HG02943 (cell line): ENCODE measurements around the gene GOLGA5.
"Not testable (repeated sequence)": the region's sequence is repeated elsewhere in the genome, so short reads cannot be mapped to it uniquely, and the experiment has no call there.

ENCODE experiments used
- ATAC-seq: cut with Tn5 transposase; IDR thresholded peaks from one replicate; pipeline ENCODE4 v1.9.1; 2021; ENCODE audit warnings: mild to moderate bottlenecking, low read depth, moderate library complexity; ENCODE audit not compliant: unreplicated experiment

GOLGA5 gene

DNA sequence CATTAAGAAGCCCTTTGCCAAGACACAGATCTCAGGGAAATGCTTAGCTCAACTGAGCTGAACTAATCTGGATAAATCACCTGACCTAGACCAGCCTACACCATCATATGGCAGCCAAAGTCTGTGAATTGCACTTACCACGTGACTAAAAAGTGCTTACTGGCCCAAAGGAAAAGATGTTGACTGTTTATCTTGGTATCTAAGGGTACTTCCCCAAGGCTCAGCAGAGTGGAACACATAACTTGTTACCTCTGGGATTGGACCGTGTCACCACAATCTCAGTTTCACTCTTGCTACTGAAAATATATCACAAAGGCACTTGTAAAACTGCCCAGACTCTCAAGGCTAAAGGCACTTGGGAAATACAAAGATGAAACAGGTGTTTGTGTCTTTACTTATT lies 18.8 kb upstream of the GOLGA5 start:
- ATAC-seq: peak; percentile 93

DNA sequence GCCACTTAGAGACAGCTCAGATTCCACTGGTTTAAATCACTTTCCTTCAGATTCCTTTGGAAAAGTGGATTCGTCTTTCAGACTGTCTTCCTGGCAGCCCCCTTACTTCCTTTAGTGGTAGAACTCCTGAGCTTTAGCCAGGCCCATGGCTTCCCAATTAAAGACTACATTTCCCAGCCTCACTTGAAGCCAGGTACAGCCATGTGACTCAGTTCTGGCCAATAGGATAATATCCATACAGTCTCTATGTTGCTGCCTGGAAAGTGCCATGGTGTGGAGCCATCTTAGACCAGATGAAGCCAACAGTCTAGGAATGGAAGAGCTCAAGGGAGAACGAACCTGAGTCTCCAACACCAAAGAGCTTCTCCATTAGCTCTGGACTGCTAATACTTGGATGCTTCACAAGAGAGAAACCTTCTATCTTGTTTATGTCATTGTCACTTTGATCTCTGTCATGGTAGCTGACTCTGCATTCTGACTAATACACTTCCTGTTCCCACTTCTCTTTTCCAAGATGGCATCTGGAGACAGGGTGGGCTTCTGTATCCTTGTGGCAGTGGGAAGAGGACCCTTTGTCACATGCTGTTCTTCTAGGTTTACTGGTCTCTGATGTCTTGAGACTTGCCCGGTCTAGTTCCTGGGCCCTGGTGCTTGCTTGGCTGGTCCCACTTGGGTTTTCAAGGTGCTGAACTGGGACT lies 15.1 kb upstream of the GOLGA5 start:
- ATAC-seq: not testable (repeated sequence)

DNA sequence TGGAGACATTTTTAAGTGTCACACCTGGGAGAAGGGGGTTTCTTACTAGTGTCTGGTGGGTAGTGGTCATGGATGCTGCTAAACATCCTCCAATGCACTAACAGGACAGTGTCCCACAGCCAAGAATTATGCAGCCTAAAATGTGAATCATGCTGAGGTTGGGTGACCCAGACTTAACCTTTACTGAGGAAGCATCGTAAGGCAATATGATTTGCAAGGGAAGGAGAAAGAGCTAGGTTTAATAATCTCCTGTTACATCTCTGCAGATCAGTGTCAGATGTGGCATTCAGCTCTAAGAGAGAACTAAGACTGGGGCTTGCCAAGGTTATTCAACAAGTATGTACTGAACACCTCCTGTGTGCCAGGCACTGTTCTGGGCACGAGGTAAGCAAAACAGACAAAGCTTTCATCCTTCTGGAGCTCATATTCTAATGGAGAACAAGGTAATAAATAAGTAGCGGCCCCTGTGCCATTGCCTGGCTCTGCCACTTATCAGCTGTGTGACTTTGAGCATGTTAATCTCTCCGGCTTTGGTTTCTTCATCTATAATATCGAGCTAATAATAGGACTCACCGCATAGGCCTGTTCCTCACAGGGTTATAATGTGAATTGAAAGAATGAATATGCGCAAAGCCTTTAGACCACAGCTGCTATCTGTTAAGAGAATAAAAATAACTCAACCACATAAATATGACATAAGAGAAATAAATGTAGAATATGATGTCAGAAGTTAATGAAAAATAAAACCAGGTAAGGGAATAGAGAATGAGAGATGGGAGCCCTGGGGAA lies 13.5 kb upstream of the GOLGA5 start:
- ATAC-seq: no peak

DNA sequence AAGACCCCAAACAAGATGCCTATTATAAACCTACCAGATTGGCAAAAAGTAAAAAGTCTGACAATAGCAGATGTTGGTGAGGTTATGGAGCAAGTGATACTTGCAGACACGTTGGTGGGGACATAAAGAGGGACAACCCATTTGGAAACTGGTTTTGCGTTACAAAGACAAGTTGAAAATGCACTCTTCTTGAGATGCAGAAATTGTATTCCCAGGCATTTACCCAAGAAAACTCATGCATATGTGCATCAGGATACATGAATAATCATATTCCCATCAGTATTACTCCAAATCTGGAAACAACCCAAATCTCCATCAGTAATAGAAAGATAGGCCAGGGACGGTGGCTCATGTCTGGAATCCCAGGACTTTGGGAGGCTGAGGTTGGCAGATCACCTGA lies 12.8 kb upstream of the GOLGA5 start:
- ATAC-seq: no peak

DNA sequence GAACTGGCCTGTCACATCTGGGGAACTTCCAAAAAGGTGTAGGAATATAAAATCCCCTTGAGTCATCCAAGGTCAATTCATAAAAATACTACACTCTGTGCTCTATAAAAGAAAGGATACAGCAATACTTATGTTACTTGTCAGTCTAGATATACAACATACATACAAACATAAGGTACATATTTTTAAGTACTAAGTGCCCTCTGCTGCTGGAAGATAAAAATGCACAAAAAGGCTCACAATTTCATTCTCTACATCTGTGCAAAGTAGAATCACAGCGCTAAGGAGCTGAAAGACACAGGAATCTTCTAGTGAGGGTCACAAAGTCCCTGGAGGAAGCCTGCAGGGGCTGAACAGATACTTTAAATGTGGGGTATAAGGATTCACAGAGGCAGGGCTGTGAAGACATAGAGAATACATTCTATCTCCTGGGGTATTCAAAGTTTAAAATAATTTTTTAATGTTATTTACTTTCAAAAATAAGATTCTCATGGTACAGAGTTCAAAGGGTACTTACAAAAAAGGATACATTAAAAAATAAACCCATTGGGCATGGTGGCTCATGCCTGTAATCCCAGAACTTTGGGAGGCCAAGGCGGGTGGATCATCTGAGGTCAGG lies 10.2 kb upstream of the GOLGA5 start:
- no peak for ATAC-seq

DNA sequence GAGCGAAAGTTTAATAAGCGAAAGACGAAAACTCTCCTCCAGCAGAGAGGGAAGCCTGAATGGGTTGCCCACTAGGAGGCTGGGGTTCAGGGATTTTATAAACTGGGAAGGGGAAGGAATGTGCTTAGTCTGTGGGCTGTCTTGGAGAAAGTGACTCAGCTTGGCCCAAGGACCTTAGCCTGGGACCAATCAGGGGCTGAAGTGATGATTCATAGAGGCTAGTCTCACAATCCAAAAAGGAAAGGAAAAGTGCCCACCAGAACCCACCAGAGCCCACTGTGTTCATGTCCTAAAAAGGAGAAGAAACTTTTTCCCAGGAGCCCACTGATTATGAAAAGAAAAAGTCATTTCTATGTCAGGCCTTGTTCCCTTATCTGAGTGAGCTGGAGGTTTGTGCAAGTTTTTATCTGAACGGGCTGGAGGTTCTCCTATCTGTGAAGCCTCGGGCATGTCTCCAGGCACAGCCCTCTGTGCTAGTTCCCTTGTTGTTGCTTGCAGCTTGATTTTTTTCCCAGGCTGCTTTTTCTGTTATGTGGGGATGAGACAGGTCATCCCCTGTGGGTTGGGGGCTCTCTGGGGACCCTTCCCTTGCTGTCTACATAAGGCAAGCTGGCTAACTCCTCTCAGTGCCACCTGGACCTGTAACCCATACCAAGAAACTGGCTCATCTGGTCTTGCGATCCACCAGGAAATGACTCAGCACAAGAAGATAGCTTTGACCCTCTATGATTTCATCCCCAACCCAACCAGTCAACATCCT lies 8.3 kb upstream of the GOLGA5 start:
- ATAC-seq: no peak

DNA sequence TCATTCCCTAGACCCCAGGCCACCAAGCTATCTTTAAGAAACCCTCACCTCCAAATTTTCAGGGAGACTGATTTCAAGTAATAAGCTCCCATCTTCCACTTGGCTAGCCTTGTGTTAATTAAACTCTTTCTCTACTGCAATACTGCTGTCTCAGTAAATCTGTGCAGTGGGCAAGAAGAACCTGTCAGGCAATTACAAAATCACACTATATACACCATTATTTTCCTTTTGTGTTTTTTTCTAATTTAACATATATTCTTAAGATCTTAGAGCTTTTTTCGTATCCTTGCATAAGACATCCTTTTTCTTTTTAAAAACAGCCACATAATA lies 7.7 kb upstream of the GOLGA5 start:
- no peak for ATAC-seq

DNA sequence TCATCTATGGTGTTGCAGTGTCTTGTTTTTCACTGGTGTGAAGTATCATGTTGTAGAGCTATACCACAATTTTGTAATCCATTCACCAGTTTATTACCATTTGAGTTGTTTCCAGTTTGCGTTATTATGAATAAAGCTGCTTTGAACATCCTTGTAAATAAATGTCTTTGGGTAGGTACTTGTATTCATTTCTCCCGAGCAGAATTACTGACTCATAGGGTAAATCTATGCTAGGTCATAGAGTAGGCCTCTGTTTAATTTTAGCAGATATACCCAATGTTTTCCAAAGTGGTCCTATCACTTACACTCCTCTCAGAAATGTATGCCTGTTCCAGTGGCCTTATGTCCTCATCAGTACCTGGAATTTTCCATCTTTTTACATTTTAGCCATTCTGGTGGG lies 6.6 kb upstream of the GOLGA5 start:
- ATAC-seq: no peak

DNA sequence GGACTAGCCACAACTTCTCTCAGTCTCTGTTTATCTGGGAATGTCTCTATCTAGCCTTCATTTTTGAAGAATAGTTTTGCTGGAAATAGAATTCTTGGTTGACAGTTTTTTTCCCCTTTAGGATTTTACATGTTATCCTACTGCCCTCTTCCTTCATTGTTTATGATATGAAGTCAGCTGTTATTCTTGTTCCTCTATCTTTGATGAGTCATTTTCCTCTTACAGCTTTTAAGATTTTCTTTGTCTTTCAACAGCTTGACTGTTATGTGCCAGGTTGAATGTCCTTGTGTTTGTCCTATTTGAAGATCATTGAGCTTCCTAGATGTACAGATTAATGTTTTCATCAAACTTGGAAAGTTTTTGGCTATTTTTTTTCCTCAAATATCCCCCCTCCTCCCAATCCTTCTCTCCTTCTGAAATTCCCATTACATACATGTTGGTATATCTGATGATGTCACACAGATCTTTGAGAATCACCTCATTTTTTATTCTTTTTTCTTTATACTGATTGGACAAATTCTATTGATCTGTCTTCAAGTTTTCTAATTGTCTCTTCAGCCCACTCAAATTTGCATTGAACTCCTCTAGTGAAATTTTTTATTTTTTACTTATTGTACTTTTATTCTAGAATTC lies 4.5 kb upstream of the GOLGA5 start:
- ATAC-seq: no peak

DNA sequence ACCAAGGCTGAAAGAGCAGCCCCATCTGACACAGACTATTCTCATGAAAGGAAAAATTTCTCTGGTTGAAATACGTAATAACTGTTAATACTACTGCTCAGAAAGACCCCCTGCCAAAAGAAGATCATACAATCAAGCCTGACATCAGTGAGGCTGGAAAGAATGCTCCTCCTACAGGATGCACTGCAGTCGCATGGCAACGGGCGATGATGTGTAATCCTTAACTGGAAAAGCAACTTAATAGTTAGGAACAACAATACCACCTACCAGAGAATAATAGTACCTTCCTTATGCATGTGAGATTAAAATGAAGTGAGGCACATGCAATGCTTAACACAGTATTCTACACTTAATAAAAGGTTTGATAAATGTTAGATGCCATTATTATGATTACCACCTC lies 1.2 kb upstream of the GOLGA5 start:
- ATAC-seq: no peak

DNA sequence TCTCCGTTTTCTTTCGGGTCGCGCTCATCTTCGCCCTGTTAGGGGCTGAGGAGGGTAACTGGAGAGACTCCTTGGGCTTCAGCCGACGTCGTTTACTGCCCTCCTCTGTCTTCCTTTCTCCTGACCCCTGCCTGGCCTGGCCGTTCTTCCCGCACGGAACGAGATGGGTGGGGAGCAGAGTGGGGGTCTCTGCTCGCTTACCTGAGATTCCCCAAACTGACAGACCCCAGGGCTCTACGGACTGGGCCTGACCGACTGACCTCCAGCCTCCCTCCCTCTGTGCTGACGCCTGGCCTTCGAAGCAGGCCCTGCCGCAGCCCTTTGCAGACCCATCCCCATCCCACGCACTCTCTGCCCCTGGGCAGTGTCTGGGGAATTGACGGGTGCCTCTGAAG lies 439 bp downstream of the GOLGA5 start:
- ATAC-seq: peak; percentile 9

DNA sequence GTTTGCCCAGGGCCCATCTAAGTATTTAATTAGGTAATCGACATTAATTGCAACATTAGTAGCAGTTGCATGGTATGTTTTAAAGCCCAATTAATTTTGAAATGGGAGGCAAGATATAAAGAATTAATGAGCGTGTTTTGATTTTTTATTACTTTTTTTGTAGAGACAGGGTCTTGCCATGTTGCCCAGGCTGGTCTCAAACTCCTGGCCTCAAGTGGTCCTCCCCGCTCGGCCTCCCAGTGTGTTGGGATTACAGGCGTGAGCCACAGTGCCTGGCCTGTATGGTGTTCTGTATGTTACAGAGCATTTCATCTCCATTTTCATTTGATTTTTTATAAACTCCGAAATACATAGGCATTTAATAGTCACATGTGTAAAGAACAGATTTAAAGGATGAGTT lies 856 bp downstream of the GOLGA5 start:
- ATAC-seq: no peak

DNA sequence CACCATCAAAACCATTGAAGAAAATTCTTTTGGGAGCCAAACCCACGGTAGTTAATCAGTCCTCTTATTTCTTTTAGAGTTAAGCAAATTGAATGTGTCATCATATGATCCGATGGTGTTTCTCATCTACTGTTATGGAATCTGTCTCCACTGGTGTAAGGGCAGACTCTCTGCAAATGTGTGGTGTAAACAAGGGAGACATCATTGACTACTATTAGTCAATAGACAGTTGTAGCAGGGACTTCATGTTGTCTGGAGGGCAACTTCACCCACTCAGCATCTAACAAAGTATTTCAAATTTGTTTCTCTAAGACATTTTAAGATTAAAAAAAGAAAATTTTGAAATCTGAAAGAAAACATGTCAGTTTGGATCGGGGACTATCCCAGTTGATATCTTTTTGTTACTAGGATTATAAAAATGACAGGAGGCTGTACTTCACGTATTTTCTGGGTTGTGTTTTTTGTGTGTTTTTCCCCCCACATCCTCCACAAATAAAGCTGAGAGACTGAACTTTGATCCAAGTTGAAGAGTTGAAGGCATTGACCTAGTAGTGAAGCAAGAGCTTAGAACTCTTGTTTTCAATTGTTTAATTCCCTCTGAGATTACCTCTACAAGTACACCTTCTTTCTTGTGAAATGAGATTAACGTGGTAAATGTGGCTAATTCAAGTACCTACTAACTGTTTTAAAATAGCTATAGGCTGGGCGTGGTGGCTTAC lies 4.0 kb downstream of the GOLGA5 start:
- ATAC-seq: no peak

DNA sequence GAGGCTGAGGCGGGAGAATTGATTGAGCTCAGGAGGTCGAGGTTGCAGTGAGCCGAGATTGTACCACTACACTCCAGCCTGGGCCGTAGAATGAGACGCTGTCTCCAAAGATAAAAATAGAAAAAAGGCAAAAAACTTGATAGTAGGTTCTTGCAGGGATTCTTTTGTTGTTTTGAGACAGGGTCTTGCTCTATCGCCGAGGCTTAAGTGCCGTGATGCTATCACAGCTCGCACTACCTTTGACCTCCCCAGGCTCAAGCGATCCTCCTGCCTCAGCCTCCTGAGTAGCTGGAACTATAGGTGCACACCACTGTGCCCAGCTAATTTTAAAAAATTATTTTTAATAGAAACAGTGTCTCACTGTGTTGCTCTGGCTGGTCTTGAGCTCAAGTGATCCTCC lies 4.7 kb downstream of the GOLGA5 start:
- no peak for ATAC-seq

DNA sequence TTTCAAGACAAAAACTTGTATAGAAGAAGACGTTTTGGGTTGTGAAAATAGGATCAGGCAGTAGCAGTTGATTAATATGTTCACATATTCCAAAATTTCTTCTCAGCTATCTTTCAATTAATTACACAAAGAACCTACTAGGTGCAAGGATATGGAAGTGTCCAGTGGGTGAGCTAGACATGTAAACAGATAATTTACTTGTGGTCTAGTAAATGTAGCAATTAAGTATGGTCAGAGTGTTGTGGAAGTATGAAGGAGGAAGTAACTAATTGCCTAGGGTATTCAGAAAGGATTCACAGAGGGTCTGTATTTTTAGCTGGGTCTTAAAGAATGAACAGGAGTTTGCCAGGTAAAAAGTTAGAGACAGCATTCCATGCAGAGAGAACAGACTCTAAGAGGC lies 5.9 kb downstream of the GOLGA5 start:
- no peak for ATAC-seq

DNA sequence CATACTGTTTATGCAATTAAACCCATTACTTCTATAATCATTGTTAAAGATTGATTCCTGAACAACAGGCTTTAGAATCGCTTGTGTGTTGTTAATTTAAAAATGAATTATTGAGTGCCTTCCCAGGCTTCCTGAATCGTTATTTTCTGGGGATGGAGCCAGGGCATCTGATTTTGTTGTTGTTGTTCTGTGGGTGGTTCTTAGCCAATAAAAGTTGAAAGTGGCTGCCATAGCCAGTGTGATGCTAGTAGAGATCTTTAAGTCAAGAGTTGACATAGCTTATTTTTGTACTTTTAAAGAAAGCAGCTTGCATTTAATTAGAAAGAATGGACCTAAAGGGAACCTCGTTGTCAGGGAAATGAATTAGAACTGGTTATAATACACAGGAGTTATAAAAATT lies 6.4 kb downstream of the GOLGA5 start:
- ATAC-seq: no peak

DNA sequence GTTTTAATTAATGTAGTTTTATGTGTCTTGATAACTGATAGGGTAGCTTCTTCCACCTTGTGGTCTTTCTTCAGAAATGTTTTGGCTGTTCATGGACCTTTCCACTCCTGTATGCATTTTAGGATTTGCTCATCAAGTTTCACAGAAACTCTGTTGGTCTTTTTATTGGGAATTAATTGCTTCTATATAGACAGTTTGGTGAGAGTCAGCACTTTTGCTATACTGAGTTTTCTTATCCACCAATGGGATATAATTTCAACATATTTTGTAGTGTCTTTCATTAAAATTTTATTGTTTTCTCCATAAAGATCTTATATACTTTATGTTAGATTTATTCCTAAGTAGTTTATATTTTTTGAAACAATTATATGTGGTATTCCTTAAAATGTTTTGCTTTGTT lies 7.8 kb downstream of the GOLGA5 start:
- ATAC-seq: no peak

DNA sequence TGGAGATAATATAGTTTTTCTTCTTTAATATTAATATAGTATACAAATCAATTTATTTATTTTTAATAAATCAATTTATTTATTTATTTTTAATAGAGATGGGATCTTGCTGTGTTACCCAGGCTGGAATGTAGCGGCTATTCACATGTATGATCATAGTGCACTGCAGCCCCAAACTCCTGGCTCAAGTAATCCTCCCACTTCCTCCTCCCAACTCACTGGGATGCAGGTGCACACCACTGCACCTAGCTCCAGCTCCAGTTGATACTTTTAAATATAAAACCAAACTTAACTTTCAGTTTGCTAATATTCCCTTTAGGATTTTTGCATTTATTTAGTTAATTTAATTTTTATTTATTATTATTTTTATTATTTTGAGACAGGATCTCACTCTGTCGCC lies 8.6 kb downstream of the GOLGA5 start:
- ATAC-seq: no peak

DNA sequence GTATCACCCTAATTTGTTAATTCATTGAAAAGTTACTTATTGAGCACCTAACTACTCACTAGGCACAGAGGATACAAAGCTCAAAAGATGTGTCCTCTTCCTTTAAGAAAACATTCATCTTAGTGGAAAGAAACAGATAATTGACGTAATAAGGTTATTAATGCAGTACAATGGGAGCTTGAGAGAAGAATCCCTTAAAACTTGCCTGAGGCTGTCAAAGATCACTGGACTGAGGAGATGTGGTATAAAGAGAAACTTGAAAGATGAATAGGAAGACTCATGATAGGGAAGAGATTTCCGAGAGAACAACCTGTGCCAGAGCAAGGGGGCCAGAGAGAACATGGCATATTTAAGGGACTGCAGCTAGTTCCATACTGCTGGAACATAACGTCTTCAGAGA lies 19.1 kb downstream of the GOLGA5 start:
- no peak for ATAC-seq

DNA sequence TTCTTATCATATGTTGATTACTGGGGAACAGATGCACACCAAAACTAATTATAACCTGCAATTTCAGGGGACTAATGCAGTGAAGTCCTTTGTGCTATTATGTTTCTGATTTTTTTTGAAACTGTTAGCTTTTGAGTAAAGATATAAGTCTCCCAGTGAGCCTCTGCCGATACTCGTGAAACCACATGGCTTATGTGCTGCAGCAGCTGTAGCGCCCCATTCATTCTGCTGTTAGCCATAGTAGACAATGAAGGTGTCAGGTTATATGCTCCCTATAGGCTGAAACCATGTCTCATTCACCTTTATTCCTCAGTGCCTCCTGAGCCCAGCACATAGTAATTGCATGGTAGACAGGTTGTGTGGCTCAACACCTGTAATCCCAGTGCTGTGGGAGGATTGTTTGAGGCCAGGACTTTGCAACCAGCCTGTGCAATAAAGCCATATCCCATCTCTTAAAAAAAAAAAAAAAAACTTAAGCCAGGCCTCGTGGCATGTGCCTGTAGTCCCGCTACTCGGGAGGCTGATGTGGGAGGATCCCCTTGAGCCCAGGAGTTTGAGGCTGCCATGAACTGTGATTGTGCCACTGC lies 25.0 kb downstream of the GOLGA5 start:
- no peak for ATAC-seq
